ENCODE results near the gene PRIMPOL. TPM values are rescaled to one million over a fixed set of nuclear protein-coding genes. Genes with fewer than 3 reads are reported as not detected.
"Not testable (repeated sequence)": the region's sequence is repeated elsewhere in the genome, so short reads cannot be mapped to it uniquely, and the experiment has no call there.

Gene PRIMPOL
- total RNA-seq, 1 donor: 29.9 TPM

- peak overlapping the region; percentile 85 for H3K4me3 ChIP-seq (ENCODE audit: low read depth, low read length)
- DNase-seq (ENCODE audit: low read depth): peak; percentile 51
- TF ChIP-seq CTCF (IDR thresholded peaks at IDR 0.05; ENCODE audit: insufficient read depth, low read length): no peak
Observed at GRCh38 chr4:184649971-184650855, 675 bp downstream of the PRIMPOL start.

DNA sequence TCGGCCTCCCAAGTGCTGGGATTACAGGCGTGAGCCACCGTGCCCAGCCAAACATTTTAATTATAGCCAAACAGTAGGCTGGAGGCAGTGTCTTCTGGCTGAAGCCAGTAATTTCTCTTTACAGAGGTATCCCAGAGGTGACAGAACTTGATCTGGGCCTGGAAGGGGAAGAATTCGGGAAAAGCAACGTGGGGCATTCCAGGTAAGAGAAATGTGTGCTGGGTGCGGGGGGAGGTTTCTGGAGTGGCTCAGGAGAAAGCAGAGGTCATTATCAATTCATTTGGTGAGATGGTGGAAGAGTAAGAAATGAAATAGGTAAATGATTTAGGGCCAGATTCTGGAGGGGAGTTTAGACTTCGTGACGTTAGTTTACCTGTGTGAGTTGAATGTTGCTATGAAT lies 2.4 kb downstream of the PRIMPOL start:
- TF ChIP-seq CTCF (IDR thresholded peaks at IDR 0.05; ENCODE audit: insufficient read depth, low read length): no peak
- no peak overlapping the region for H3K4me3 ChIP-seq (ENCODE audit: low read depth, low read length)
- no peak for DNase-seq (ENCODE audit: low read depth)

DNA sequence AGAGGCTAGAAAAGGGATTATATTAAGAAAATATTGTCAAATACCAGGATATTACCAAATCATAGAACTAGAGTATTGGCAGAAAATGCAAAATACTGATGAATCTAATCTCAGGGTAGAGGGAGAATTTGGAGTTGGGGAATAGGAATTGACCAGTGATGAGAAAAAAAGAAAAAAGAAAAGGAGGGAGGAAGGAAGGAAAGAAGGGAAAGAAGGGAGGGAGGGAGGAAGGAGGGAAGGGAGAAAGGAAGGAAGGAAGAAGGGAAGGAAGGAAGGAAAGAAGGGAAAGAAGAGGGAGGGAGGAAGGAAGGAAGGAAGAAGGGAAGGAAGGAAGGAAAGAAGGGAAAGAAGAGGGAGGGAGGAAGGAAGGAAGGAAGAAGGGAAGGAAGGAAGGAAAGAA lies 3.1 kb downstream of the PRIMPOL start:
- not testable (repeated sequence) for H3K4me3 ChIP-seq (ENCODE audit: low read depth, low read length); DNase-seq (ENCODE audit: low read depth)

DNA sequence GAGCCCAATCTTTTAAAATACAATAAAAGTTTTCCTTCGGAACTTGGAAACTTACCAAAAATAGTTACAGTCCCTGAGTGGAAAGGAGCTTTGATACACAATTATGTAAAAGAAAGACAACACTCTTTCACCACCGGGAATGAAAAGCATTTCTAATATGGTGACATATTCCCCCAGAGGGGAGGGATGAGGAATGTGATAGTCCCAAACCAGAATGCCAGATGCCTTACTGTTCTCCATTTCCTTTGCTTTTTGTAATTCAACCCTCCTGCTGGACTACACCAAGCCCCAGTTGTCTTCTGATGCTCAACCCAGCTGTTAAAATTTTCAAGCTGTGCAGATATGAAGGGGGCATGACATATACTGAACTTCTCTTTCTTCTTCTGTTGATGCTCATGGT lies 4.1 kb downstream of the PRIMPOL start:
- no peak for DNase-seq (ENCODE audit: low read depth)
- TF ChIP-seq CTCF (IDR thresholded peaks at IDR 0.05; ENCODE audit: insufficient read depth, low read length): no peak
- H3K4me3 ChIP-seq (ENCODE audit: low read depth, low read length): no peak overlapping the region

DNA sequence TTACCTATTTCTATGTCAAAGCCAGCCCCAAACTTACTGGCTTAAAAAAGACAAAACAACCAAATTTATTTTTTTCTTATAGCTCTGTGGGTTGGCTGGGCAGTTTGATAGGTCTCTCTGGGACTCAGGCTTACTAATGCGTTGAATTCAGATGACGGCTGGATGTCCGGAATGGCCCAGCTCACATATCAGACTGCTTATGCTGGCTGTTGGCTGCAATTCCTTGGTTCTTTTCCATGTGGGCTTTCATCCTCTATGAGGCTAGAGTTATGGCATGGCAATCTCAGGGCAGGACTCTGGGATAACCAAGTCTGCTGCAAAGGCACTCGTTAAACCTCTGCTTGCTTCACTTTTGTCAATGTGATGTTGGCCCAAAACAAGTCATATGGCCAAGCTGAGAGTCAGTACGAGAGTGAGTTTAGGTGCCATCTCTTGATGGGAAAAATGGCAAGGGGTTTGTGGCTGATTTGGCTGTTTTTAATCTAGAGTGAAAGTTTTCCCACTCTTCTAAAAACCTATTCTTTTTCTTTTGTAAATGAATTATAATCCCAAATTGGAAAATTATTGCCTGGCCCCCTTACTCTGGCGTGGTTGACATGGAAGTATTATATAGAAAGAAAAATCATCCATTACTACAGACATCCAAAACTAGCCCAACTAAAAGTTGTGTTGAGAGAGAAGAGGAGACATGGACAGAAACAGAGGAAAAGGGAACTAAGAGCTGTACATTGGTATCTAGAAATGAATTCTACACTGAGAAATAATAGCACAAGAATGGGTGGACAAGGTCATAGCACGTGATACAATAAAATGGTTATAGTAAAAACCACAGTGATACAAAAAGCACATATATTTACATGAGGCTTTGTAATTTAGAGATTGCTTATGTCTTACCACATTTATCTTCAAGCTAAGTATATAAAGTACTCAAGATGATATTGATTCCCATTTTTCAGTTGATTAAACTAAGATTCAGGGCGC lies 6.6 kb downstream of the PRIMPOL start:
- DNase-seq (ENCODE audit: low read depth): peak; percentile 32
- H3K4me3 ChIP-seq (ENCODE audit: low read depth, low read length): no peak overlapping the region
- TF ChIP-seq CTCF (IDR thresholded peaks at IDR 0.05; ENCODE audit: insufficient read depth, low read length): no peak

DNA sequence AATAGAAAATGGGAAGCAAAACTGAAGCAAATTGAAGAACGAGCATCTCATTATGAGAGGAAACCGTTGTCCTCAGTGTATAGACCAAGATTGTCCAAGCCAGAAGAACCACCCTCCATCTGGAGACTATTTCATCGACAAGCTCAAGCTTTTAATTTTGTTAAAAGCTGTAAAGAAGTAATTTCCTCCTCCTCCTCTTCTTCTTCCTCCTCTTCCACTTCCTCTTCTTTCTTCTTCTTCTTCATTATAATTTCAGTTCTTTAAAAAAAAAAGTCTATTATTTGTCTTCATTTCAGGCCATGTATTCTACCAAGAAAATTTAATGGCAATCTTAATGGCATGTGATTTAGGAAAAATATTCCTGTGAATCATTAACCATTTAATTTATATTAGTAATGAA lies 7.6 kb downstream of the PRIMPOL start:
- DNase-seq (ENCODE audit: low read depth): no peak
- no peak for TF ChIP-seq CTCF (IDR thresholded peaks at IDR 0.05; ENCODE audit: insufficient read depth, low read length)
- no peak overlapping the region for H3K4me3 ChIP-seq (ENCODE audit: low read depth, low read length)

DNA sequence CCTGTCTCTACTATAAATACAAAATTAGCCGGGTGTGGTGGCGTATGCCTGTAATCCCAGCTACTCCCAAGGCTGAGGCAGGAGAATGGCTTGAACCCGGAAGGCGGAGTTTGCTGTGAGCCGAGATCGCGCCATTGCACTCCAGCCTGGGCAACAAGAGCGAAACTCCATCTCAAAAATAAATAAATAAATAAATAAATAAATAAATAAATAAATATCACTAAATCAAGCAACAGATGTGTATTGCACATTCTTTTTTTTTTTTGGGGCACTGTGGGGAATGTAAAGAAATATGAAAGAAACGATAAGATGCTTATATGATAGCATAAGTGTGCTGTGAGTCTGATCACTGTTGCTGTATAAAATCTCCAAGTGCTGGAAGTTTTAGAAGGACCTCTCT lies 8.3 kb downstream of the PRIMPOL start:
- not testable (repeated sequence) for DNase-seq (ENCODE audit: low read depth); H3K4me3 ChIP-seq (ENCODE audit: low read depth, low read length)

Measured in fibroblast of the aortic adventitia (primary cell).